Fibroblast of lung (primary cell): ENCODE measurements around the gene NADK. TPM values are rescaled to one million over a fixed set of nuclear protein-coding genes. Genes with fewer than 3 reads are reported as not detected.
"Not testable (repeated sequence)": the region's sequence is repeated elsewhere in the genome, so short reads cannot be mapped to it uniquely, and the experiment has no call there.

Source experiments
- DNase-seq, 2 donors: peaks; one replicate each; pipeline versions ENCODE4 v3.0.0 to v3.0.0-alpha.2; 2010; ENCODE audit warnings: low read depth in 2 of 2
- H2AFZ ChIP-seq: 2 replicates; pipeline ENCODE4 v1.5.1; 2012; ENCODE audit warnings: low read length, control low read depth, inconsistent platforms
- H3K27ac ChIP-seq: 2 replicates; pipeline ENCODE4 v1.5.1; 2011; ENCODE audit warnings: low read length, control low read depth; ENCODE audit not compliant: insufficient read depth
- H3K27me3 ChIP-seq: 2 replicates; pipeline ENCODE4 v1.5.1; 2011; ENCODE audit warnings: mild to moderate bottlenecking, low read length; ENCODE audit not compliant: control insufficient read depth, insufficient read depth
- H3K36me3 ChIP-seq: 2 replicates; pipeline ENCODE4 v1.5.1; 2011; ENCODE audit warnings: low read length; ENCODE audit not compliant: control insufficient read depth, insufficient read depth
- H3K4me1 ChIP-seq: 2 replicates; pipeline ENCODE4 v1.5.1; 2011; ENCODE audit warnings: low read length; ENCODE audit not compliant: control insufficient read depth, insufficient read depth; ENCODE audit errors: extremely low read depth
- H3K4me2 ChIP-seq: 2 replicates; pipeline ENCODE4 v1.5.1; 2011; ENCODE audit warnings: low read length, control low read depth; ENCODE audit not compliant: insufficient read depth; ENCODE audit errors: extremely low read depth
- H3K4me3 ChIP-seq, 4 experiments: fragments of 200-600 bp in 1 of 4; sonication (generic) in 1 of 4; replicated peaks in 1 of 4; 2 replicates each; pipeline ENCODE4 v1.5.1; 2011 to 2016; ENCODE audit warnings: low read length in 4 of 4, low read depth in 3 of 4, mild to moderate bottlenecking in 3 of 4, control low read depth in 2 of 4, inconsistent platforms in 1 of 4, mixed read lengths in 1 of 4; ENCODE audit not compliant: insufficient read depth in 1 of 4; ENCODE audit errors: control extremely low read depth in 1 of 4
- H3K79me2 ChIP-seq: 2 replicates; pipeline ENCODE4 v1.5.1; 2012; ENCODE audit warnings: mild to moderate bottlenecking, low read length, inconsistent platforms; ENCODE audit not compliant: control insufficient read depth, insufficient read depth
- H3K9ac ChIP-seq: 2 replicates; pipeline ENCODE4 v1.5.1; 2011; ENCODE audit warnings: mild to moderate bottlenecking, low read length, control low read depth; ENCODE audit not compliant: insufficient read depth
- H3K9me3 ChIP-seq: 2 replicates; pipeline ENCODE4 v1.5.1; 2012; ENCODE audit warnings: low read depth, low read length; ENCODE audit not compliant: control insufficient read depth, insufficient read depth
- H4K20me1 ChIP-seq: 2 replicates; pipeline ENCODE4 v1.5.1; 2011; ENCODE audit warnings: low read length; ENCODE audit not compliant: control insufficient read depth, insufficient read depth; ENCODE audit errors: extremely low read depth
- CTCF ChIP-seq, 2 donors: IDR thresholded peaks in 1 of 2; conservative IDR thresholded peaks in 1 of 2; 1 replicate in 1 of 2; 2 replicates in 1 of 2; pipeline ENCODE4 v1.5.1; 2011 to 2012; ENCODE audit warnings: low read length in 2 of 2, control low read depth in 1 of 2, inconsistent platforms in 1 of 2, low read depth in 1 of 2, mild to moderate bottlenecking in 1 of 2
- EZH2 ChIP-seq: IDR thresholded peaks from 2 replicates; pipeline ENCODE4 v1.5.1; 2012; ENCODE audit warnings: low read length, control low read depth, mild to moderate bottlenecking; ENCODE audit errors: missing control alignments
- polyA plus RNA-seq, 2 donors: library from polyadenylated mRNA; depleted of rRNA in 1 of 2; stranded (reverse) in 1 of 2; unstranded in 1 of 2; fragments of >200 nt; gene quantifications; 2 replicates each; pipeline ENCODE4 v1.2.1, GENCODE V29; 2011 to 2012; ENCODE audit warnings: missing spikeins in 1 of 2
- total RNA-seq: library from RNA; depleted of rRNA; stranded (reverse); fragments of >200 nt; gene quantifications from 2 replicates; pipeline ENCODE4 v1.2.1, GENCODE V29; 2014

The NADK gene
- total and polyA plus RNA-seq, 2 donors (not counting 1 experiment from before 2014, with no cell fraction given), result 32.7 to 35.0 TPM

- peaks cover 2% of the 10 kb centered on the region for H3K79me2 ChIP-seq
- H3K9me3 ChIP-seq, result no peaks in the 10 kb centered on the region
- no peak for TF ChIP-seq EZH2
- TF ChIP-seq CTCF (conservative IDR thresholded peaks at IDR 0.05 in 1 of 2, IDR thresholded peaks at IDR 0.05 in 1 of 2; ENCODE audit: low read depth in 1 of 2, low read length in 2 of 2), result no peak
- H3K4me1 ChIP-seq, result no peaks in the 10 kb centered on the region
- H3K27me3 ChIP-seq, result no peaks in the 10 kb centered on the region
- no peak overlapping the region for H3K4me2 ChIP-seq
- H3K9ac ChIP-seq, result no peak overlapping the region
- H2AFZ ChIP-seq, result no peak overlapping the region
- H3K4me3 ChIP-seq, result no peak overlapping the region
- H3K36me3 ChIP-seq, result peaks cover 22% of the 10 kb centered on the region
- no peak for DNase-seq
- H3K27ac ChIP-seq, result no peak overlapping the region
- H4K20me1 ChIP-seq, result no peaks in the 10 kb centered on the region
Observed at GRCh38 chr1:1753607-1754005, 24.7 kb downstream of the NADK start.

DNA sequence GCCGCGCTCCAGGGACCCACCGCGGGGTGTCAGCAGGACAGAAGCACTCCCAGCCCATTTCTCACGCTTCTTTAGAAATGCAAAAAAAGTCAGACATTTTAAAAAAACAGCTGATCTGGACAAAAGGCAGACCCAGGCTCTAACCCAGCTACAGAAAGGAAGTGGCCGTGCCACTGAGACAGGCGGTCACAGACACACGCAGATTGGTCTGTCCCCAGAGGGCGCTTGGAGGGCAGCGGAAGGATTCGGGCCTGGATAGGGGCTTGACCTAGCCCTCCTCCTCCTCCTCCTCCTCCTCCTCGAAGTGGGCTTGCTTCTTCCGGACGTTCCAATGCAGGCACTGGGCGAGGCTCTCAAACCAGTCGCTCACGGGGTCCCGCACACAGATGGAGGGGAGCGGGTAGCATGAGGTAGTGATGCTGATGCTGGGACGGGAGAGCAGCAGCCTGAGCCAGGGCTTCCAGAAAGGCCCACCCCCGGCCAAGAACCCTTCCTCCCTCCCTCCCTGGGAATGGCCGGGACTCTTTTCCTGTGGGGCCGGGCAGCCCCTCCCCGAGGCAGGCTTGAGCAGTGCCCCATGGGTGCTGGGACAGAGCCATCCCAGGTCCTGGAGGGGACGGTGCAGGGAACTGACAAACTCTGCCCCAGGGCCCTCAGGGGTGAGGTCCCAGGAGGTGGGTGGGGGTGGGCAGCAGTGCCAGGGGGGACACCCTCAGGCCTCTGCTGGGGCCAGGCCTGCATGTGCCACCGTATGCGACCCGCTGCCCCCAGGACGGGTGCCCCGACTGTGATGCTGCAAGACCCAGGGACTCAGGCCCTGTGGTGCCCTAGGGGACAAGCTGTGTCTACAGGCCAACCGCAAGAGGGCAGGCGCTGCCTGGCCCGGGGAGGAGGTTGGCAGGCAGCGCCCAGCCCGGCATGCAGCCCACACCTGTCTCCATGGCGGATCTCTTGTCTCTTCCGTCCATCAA is 25.3 kb downstream of the NADK start:
- Histone ChIP-seq H4K20me1 (no peaks in the 10 kb centered on the region), H3K36me3 (peaks cover 21% of the 10 kb centered on the region), H3K4me2 (no peak overlapping the region), H3K27me3 (no peaks in the 10 kb centered on the region), H3K27ac (no peak overlapping the region), H3K4me1 (no peaks in the 10 kb centered on the region), H2AFZ (no peak overlapping the region), H3K9ac (no peak overlapping the region), H3K79me2 (no peaks in the 10 kb centered on the region), H3K9me3 (no peaks in the 10 kb centered on the region), H3K4me3 (no peak overlapping the region)
- DNase-seq, result no peak
- TF ChIP-seq CTCF (conservative IDR thresholded peaks at IDR 0.05 in 1 of 2, IDR thresholded peaks at IDR 0.05 in 1 of 2; ENCODE audit: low read depth in 1 of 2, low read length in 2 of 2) (no peak), EZH2 (no peak)

DNA sequence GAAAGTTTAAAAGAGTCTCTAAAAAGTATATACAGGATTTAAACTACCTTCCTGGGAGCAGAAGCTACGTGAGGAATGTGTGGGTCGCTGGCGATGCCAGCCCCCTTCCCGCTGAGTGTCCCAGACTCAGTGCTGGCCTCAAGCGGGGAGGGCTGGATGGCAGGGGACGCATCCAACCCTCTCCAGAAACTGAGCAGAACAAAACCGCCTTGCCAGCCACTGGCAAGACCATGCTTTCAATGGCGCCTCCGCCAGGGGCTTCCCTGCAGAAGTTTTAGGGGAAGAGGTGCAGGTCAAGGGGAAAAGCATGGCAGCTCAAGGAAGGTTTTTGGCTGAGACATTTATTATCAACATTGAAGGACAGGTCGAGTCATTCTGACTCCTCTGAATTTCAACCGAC is 26.1 kb downstream of the NADK start:
- Histone ChIP-seq H3K4me1 (no peaks in the 10 kb centered on the region), H3K27me3 (no peaks in the 10 kb centered on the region), H3K79me2 (no peaks in the 10 kb centered on the region), H3K4me3 (no peak overlapping the region), H3K27ac (no peak overlapping the region), H4K20me1 (no peaks in the 10 kb centered on the region), H3K36me3 (peaks cover 21% of the 10 kb centered on the region), H2AFZ (no peak overlapping the region), H3K4me2 (no peak overlapping the region), H3K9me3 (no peaks in the 10 kb centered on the region), H3K9ac (no peak overlapping the region)
- TF ChIP-seq EZH2 (no peak), CTCF (conservative IDR thresholded peaks at IDR 0.05 in 1 of 2, IDR thresholded peaks at IDR 0.05 in 1 of 2; ENCODE audit: low read depth in 1 of 2, low read length in 2 of 2) (no peak)
- no peak for DNase-seq

- not testable (repeated sequence) for H2AFZ ChIP-seq, H3K9me3 ChIP-seq, H3K4me2 ChIP-seq
Observed at GRCh38 chr1:1749941-1750340, 28.3 kb downstream of the NADK start.

More at GRCh38 chr1:1749941-1750340, 28.3 kb downstream of the NADK start:
- H3K4me3 ChIP-seq, H4K20me1 ChIP-seq, H3K4me1 ChIP-seq, H3K9ac ChIP-seq, H3K27me3 ChIP-seq, H3K79me2 ChIP-seq, DNase-seq, H3K27ac ChIP-seq: not testable (repeated sequence)
- H3K36me3 ChIP-seq, result peaks cover 13% of the 10 kb centered on the region
